GM19372 (cell line): Measurements from ENCODE around the gene ADRM1.

Source experiments
- ATAC-seq: cut with Tn5 transposase; IDR thresholded peaks from one replicate; pipeline ENCODE4 v1.9.1; 2021; ENCODE audit warnings: mild to moderate bottlenecking, low read depth, moderate library complexity; ENCODE audit not compliant: unreplicated experiment

ADRM1 gene

DNA sequence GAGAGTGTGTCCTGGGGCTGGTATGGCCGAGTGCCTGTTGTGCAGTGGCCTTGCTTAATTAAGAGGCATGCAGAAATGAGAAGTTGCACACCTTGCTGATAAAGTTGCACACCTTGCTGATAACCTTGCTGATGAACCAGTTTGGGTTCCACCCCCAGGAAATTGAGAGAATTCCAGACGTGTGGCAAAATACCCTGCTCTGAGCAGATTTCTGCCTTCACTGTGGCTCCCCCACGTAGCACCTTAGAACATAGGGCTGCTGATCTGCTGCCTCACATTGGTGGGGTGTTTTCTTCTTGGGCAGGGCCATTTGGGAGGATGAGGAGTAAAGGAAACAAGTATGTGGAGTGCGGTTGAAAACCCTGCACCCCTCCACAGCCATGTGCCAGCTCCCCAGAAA is 22.5 kb upstream of the ADRM1 start:
- no peak for ATAC-seq

DNA sequence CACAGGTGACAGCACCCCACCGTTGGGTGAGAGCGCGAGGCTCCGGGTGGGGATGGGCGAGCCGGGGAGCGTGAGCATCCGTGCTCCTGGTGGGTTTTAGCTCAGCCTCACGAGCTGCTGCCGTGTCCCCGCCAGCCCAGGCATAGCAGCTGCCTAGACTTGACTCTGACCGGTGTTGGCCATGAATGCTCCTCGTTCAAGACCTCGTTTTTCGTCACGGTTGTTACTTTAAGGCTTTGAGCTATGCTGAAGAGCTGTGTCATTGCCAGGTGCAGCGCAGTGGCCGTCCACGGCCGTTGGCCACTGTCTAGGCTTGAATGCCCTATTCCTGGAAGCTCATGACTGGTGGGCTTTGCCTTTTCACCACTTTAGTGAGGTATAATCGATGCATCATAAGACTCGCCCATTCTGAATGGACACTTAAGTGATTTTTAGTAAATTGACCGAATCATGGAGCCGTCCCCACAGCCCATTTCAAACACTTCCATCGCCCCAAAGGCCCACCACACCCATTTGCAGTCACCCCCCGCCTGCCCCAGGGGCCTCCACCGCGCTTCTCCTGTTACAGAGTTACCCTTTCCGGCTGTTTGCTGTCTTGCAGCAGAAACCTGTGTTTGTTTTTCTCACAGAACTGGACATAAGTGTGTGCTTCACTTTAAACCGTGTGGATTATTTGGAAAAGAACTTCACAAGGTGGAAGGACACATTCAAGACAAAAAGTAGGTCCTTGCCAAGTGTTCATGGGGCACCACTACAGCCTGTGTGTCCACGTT is 21.4 kb upstream of the ADRM1 start:
- ATAC-seq = no peak

DNA sequence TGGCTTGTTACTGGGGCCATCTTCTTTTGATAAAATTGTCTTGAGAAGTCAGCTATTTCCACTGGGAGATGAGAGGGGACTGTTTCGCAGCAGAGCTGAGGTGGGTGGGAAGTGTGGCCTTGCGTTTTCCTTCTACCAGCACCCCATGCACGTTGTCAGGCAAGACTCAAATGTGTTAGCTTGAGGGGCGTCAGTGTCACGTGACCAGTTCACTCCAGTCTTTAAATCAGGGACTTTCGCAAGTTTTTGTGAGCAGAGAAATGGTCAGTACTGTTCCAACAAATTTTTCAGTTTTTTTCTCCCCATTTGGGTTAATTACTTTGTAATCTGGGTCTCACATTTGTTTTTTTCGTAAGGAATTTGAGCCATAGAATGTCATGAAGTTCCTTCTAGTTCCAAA is 20.7 kb upstream of the ADRM1 start:
- no peak for ATAC-seq

DNA sequence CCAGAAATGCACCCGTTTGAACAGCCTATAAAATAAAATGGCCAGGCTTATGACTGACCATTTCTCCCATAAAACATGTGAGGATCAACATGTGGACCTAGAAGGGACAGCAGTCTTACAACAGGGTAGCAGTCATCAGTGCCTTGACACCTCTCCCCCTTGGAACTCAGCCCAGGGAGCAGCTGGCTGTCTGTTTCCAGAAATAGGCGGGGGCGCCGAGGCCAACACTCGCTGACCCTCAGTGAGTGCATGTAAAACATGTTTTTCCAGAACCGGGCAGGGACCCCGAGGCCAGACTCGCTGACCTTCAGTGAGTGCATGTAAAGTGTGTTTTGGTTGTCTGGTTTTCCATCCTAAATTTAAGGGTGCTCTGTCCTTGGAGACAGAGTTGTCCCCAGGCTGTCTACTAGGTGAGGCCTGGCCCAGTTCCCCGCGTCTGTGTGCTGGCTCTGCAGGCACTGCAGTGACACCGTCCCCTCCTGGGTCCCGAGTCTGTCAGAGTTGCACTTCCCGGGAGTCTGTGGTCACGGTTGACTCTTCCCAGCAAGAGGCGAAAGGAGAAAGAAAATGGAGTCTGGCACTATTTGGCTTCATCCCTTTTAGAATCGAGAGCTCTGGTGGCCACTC is 19.8 kb upstream of the ADRM1 start:
- no peak for ATAC-seq

DNA sequence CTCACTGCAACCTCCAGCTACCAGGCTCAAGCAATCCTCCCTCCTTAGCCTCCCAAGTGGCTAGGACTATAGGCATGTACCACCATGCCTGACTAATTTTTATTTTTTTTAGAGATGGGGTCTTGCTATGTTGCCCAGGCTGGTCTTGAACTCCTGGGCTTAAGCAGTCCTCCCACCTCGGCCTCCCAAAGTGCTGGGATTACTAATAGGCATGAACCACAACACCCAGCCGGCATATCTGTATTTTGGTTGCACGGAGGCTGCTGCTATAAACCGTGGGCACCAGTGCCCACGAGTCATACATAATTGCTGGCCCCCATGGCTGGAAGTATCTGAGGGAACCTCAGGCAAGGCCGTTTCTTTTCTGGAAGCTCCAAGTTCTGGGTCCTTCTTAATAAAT is 18.3 kb upstream of the ADRM1 start:
- no peak for ATAC-seq

DNA sequence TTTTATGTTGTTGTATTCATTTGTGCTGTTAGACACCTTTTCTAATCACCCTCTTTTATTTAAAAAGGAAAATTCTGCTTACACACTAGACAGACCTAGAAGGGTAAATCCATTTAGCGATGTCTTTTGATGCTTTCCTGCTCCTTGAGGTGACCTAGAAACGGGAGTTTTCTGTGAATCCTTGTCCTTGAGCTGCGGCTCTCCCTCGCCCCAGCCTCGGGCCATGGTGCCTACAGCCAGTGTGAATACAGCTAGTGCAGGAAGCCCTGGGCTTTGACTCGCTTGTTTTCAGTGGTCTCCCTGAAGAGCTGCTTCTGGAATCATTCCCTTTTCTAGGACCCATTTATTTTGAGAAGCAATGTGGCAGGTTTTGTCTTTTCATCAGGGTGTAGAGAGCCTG is 17.6 kb upstream of the ADRM1 start:
- ATAC-seq = no peak

DNA sequence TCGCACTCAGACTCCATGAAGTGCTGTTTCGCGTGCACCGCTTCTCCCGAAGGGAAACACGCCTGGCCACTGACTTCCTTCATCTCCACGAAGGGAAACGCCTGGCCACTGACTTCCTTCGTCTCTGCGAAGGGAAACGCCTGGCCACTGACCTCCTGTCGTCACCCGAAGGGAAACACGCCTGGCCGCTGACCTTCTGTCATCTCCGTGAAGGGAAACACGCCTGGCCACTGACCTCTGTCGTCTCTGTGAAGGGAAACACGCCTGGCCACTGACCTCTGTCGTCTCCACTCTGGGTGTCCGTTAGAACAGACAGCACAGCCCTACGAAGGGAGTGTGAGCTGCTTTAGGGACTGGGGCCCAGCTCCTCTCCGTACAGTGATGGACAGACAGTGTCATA is 17.1 kb upstream of the ADRM1 start:
- ATAC-seq = no peak

DNA sequence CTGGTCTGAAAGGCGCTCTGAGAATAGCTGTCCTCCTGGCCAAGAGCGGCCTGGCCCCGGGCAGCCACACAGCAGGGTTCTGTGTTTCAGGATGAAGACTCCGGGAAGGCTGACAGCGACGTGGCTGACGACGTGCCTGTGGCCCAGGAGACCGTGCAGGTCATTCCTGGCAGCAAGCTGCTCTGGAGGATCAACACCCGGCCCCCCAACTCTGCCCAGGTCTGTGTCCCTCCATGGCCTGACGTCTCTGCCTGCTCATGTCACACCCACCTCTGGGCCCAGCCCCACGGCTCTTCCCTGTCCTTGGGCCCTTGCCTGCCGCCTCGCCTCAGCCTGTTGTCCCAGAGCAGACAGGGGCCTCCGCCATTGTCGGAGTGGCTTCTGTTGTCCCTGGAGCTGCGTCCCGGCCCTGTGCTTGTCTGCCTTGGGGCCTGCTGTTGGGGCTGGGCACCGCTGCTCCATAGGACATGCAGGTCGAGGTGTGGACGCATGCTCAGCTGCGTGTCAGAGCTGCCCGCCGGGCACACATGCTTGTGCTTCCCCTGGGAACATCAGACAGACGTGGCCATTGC is 16.2 kb upstream of the ADRM1 start:
- ATAC-seq = no peak

DNA sequence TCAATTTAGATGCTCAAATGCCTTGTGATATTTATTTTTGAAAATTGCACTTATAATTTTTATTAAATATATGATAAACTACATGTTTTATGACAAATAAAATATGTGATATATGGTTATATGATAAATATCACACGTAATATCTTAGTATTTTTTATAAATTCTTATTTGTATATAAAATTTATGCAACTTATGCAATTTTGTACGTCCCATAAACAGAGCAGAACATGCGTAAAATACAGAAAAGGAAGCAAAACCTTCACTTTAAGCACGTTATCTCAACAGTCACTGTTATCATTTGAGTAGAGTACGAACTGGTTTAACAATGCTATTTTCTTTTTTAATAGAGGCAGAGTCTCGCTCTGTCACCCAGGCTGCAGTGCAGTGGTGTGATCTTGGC is 15.7 kb upstream of the ADRM1 start:
- no peak for ATAC-seq

DNA sequence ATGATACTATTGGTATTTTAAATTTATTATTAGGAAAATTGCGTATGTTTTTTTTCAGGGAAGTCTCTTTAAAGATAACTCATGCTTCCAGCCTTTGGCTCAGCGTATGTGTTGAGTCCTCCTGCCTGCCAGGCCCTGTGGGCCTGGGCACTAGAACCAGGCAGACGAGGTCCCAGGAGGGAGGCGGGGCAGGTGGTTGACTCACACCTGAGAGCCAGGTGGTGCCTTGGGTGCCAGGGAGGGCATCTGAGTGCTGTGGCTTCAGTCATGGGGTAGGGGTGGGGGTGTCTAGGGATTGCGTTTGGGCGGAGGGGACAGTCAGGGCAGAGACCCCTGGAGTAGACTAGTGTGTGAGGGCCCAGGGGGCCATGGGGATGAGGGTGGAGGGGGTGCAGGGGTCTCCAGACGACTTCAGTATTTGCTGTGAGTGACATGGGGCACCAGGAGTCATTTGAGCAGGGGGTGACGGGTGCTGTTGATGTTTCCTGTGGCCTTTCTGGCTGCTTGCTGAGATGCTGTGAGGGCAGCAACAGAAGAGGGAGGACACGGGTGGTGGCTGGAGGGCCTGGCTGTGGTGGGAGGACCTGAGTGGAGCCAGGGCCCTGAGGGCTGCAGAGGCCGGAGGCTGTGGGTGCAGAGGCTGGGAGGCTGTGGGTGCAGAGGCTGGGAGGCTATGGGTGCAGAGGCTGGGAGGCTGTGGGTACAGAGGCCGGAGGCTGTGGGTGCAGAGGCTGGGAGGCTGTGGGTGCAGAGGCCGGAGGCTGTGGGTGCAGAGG is 14.8 kb upstream of the ADRM1 start:
- ATAC-seq = no peak

DNA sequence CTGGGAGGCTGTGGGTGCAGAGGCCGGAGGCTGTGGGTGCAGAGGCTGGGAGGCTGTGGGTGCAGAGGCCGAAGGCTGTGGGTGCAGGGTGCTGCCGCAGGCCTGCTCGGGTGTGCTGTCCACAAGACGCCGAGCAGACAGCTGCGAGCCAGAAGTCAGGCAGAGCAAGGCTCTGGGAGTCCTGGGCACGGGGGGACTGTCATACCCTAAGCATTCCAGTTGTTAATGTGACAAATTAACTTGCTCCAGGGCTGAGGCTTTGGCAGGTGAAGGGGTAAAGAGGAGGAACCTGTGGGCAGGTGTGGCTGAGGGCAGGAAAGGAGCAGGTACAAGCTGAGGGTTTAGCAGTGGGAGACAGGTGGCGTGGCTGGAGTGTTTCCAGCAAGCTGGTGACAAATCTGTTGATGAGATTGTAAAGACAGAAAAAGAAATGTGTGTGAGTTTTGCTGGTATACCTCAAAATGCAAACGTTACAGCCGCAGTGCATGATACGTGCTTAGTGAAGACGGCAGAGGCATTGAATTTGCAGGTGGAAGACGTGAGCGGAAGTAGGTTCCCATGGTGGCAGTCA is 14.2 kb upstream of the ADRM1 start:
- ATAC-seq = no peak

DNA sequence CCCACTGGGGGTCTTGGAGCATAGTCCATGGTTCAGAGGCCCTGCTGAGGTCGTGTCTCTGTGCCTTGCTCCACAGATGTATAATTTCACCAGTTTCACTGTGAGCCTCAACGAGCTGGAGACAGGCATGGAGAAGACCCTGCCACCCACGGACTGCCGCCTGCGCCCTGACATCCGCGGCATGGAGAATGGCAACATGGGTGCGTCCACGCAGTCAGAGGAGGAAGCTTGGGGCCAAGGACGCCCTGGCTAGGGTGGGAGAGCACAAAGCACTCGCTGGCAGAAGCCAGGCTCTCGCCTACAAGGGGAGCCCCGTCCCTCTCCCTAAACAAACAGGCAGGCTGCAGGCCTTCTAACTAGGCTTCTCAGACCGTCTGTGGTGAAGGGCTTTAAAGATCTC is 13.7 kb upstream of the ADRM1 start:
- ATAC-seq = no peak

DNA sequence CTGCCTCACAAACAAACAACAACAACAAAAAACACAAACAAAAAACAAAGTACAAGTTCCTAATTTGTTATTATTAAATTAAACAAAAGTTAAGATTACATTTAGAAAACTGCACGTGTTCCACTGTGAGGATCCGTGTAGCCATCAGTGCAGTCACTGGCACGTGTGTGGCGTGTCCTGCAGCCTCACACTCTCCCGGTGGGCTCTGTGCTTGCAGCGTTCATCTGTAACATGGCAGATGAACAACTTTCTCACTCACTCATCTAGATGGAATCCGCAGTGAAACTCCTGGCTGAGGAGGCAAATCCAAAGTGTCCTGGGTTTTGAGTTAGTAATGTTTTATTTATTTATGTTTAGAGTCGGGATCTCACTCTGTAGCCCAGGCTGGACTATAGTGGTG is 12.9 kb upstream of the ADRM1 start:
- ATAC-seq = no peak

DNA sequence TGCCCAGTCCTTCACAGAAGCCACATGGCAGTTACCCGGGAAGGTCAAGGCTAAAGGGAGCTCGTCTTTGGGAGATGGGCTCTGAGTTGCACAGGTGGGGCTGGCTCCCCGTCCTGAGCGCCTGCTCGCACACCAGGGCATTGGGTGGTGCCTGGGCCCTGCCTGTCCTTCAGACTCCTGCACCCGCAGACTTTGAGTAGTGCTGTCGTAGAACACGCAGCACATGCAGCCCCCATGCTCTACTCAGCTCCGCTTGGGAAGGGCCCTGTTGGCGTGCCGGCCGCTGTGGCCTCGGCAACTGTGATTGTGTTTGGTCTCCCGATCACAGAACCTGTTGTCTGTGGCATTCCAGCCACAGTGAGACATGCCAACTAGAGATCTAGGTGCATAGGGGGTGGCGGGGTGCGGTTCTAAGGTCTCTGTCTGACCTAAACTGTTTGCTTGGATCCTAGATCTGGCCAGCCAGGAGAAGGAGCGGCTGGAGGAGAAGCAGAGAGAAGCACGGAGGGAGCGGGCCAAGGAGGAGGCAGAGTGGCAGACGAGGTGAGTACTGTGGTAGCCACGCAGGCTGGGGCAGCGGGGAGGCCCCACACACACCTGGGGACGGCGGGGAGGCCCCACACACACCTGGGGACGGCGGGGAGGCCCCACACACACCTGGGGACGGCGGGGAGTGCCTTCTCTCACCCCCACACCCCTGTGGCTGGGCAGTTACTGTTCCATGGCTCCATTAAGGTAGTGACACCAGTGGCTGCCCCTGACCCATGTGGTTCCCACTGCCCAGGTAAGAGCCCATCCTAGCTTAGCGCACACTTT is 11.3 kb upstream of the ADRM1 start:
- ATAC-seq = no peak

DNA sequence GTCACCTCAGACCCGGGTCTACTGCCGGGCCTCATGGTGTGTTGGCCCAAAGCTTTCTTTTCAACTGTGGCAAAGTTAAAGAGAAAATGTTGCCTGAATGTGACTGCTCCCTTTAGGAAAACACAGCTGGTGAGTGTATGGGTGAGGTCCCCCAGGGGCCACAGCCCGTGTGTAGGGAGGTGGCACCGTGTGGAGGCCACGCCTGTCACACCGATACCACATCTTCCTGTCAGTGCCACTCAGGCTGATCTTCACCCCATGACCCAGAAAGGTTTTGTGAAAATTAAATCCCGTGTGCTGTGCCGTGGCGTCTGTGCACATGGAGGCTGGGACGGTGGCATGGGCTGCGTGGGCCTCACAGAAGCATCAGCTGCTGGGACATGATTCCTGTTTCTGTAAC is 10.7 kb upstream of the ADRM1 start:
- no peak for ATAC-seq

DNA sequence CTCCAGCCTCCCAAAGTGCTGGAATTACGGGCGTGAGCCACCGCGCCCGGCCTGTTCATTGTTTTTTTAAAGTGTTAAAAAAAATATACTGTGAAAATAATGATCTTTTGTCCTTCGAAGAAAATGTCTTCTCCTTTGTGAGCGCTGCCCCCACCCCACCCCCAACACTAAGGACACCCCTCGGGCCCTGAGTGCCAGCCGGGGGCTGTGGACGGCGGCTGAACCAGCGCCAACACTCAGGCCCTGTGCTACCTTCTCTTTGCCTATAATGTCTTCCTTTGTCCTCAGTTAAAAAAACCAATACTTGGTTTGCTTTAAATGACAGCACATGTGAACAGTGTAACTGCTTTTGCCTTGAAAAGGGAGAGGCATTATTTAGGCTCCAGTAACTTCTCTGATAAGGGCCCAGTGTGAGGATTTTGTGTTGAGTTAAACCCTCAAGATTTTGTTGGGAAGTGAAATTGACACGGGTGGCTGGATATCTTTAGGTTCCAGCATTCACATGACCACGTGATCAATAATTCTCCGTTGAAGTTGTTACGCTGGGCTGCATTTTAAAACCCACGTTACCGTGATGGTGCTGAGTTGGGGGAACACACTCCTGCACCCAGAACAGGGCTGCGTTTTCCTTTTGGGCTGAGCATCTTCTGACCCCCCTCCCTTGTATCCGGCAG is 9.5 kb upstream of the ADRM1 start:
- ATAC-seq = no peak

DNA sequence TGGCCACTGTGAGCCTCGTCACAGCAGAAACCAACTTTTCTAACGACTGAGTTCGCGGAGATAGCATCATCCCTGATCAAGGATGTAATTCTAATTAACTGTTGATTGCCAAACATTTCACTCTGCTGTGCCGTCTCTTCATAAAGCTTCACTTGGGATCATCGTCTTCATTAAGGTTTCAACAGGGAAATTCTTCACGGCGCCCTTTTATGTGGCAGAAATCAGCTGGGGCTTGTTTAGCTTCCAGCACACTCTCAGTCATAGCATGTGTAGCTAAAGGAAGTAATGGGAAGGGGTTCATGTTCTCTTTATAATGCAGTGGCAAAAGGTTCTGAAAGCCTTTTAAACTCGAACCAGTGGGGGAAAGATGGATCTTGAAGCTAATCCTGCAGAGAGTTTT is 8.9 kb upstream of the ADRM1 start:
- ATAC-seq = no peak

DNA sequence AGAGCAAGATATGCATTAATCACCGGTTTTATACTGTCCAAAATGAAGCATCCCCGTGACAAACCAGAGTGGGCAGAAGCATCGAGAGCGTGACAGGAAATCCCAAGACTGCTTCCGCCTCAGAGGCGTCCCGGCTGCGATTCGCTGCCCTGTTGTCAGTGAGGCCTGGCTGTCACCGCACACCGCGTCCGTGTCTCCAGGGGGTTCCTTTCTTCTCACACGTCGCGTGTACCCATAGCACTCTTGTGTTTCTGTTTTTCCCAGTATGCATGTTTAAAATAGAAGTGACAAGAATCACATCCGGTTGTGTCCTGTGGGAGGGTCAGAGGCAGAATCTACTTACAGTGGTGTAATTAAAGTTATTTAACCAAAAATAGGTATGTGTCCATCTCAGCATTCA is 8.3 kb upstream of the ADRM1 start:
- ATAC-seq = no peak

DNA sequence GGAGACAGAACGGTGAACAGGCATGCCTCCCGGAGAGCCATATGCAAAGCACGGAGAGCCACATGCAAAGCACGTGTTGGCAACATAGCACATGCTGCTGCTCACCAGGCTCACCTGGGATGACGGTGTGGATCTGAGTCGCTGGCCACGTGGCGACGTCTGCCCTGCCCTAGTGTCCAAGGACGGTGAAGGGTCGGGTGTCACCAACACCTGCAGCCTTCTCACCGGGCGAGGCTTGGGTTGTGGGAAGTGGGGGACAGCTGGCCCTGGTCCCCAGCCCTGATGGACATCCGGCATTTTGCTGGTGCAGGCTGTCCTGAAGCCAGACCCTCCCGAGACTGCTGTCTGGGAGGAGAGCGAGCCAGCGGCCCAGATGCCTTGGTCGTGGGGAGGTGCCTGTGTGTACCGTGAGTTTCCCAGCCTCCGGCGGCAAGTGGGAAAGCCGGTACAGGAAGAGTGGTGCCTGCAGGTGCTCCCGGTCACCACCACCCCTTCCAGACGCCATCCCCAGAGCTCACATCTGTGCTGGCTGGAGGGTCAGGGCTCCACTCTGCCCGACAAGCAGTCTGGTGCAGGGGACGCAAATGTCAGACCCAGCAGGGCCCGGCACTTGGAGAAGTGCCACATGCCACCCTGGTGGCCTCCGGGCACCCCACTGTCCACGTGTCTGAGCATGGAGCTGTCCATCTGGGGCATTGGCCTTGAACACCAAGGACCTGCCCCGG is 5.9 kb upstream of the ADRM1 start:
- ATAC-seq = no peak
